Measurements from ENCODE around the gene IFNL3. TPM values are rescaled to one million over a fixed set of nuclear protein-coding genes. Genes with fewer than 3 reads are reported as not detected.
A peak's percentile ranks its signal among the peaks of the same experiment; 100 is the strongest.
"Not testable (repeated sequence)": the region's sequence is repeated elsewhere in the genome, so short reads cannot be mapped to it uniquely, and the experiment has no call there.

Gene IFNL3
- polyA plus RNA-seq, 1 donor, result not detected

DNA sequence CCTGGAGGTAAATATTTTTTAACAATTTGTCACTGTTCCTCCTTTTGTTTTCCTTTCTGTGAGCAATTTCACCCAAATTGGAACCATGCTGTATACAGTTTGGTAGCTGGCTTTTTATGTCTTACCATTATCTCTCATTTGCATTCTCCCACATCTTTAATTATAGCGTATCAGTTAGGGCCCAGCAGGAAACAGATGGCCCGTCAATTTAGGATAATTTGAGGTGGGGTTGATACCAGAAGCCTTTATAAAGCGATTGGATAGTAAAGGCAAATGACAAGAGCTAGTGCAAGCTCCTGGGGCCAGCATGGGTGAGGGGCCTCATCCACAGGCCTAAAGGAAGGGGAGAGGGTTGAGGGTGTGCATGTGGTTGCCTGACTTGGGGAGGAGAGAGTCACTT, 7.7 kb upstream of the IFNL3 start:
- no peak for DNase-seq

DNA sequence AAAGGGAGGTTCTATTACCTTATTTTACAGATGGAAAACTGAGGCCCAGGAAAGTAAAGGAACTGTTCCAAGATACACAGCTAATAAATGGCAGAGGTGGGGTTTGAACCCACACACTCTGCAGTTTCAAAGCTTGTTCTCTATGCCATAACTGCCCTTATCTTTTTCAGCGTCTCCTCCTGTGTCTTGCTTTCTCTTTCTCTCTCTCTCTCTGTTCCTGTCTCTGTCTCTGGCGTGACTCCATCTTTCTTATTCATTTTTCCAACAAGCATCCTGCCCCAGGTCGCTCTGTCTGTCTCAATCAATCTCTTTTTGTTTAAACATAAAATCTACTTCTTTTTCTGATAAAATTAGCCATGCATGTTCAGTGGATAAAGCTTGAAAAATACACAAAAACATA, 7.0 kb upstream of the IFNL3 start:
- DNase-seq, result no peak

DNA sequence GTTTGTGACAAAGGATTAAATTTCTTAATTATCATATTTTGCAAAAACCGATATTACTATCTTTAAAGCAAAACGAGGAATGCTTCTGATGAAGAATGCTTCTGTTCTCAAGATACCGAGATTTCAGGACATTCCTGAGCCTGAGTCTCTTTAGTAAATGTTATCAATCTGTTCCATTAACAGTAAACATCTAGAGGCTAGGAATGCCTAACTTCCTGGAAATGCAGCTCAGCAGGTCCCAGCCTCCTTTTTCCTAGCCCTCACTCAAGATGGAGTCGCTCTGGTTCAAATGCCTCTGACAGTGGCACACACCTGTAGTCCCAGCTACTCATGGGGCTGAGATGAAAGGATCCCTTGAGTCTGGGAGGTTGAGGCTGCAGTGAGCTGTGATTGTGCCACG, 6.3 kb upstream of the IFNL3 start:
- no peak for DNase-seq

DNA sequence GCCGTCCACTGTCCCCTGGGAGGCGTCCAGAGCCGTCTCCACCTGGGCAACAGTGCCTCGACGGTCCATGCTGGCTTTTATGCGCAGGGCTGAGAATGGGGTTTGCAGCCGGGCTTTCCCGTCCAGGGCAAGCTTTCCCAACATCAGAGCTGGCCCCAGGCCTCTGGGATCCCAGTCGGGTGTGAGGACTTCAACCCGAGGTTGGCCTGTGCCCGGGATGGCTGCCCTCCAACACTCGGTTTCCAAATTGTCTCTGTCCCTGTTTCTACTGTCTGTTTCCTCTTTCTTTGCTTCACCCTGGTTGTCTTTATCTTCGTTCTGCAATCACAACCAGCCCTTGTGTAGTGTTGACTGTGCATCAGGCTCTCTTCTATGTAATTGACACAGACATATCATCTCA, 4.0 kb upstream of the IFNL3 start, which contains the start of gene IFNL4:
Gene IFNL4 (minus strand): TSS at position 51 of the 400 bp plus-strand sequence.
- DNase-seq, result no peak

DNA sequence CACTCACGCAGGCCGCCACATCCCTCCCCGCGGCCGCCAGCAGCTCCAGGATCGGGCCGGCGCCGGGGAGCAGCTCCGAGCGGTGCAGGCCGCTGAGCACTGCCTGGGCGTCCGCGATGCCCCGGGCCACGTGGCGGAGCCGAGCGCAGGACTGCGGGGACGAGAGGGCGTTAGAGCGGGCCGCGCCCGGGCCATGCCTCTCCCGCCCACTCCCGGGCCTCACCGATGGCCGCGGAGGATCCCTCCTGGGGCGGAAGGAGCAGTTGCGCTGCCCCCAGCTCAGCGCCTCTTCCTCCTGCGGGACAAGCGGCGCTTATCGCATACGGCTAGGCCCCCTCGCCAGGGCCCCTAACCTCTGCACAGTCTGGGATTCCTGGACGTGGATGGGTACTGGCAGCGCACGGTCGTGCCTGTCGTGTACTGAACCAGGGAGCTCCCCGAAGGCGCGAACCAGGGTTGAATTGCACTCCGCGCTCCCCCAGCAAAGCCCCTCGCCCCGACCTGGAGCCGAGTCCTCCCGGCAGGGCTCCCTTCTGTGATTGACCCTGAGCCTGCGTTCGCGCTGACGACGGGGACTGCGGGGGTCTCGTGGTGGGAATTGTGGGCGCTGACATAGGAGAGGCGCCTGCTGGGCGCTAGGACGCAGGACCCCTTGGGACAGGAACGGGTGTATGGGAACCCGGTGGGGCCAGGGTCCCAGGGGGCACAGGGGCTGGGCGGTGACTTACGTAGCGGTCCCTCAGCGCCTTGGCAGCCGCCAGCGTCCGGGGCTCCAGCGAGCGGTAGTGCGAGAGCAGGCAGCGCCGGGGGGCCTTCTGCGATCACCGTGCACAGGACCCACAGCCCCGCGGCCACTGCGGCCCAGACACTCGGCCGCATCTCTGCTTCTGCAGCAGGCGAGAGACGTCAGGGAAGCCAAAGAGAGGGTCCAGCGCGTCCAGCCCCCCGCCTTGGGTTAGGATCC, 3.2 kb upstream of the IFNL3 start:
- DNase-seq, result no peak

DNA sequence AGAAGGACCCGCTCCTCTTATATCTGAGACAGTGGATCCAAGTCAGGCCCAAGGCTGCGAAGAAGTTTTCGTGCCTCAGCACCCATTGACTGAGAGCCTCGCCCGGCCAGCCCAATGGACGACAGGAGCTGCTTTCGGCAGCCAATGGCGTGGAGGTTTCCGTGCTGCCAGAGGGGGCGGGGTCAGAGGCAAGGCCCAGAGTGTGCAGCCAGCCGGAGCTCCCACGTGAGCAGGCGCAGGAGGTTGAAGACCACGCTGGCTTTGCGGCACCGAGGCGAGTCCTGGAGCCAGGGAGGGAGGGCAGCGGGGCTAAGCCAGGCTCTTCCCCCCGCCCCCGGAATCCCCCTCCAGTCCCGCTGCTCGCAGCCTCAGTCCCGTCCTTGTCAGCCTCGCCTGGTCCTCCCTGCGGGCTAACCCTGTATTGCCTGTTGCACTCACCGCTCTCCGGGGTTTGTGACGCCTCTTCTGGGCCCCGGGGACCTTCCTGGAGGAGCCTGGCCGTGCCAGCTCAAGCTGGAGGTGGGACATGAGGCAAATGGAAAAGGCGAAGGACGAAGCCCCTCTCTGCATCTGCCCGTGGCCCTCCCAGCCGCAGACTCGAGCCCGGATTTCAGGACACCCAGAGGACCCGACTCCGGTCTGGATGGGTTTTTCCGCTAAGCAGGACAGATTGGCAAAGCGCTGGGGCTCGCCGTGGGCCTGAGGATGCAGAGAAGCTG, 2.3 kb upstream of the IFNL3 start:
- no peak for DNase-seq

DNA sequence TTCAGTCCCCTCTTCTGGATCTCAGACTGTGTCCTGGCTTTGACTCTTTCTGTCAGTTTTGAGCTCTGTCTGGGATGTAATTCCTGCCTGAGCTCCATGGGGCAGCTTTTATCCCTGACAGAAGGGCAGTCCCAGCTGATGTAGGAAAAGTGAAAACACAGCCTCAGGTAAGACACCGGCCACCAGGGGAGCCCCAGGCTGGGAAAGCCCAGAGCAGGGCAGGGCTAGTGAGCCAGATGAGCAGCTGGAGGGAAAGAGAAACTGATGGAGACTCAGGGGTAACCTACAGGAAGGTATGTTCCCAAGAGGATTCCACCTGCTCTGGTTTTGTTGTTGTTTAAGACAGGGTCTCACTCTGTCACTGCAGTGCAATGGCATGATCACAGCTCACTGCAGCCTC, 360 bp upstream of the IFNL3 start:
- DNase-seq, result not testable (repeated sequence)

DNA sequence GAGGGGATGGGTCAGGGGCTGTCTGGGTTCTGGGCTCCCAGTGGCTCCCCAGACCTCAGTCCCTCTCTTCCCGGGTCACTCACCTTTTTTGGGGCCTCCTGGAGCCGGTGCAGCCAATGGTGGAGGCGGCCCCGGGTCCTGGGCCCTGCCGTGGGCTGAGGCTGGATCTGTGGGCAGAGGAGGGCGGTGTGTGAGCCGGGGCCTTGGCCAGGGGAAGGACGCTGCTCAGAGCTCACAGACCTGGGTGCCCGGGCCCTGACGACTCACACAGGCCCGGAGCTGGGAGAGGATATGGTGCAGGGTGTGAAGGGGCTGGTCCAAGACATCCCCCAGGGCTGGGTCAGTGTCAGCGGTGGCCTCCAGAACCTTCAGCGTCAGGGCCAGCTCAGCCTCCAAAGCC, 1.1 kb downstream of the IFNL3 start:
- not testable (repeated sequence) for DNase-seq

DNA sequence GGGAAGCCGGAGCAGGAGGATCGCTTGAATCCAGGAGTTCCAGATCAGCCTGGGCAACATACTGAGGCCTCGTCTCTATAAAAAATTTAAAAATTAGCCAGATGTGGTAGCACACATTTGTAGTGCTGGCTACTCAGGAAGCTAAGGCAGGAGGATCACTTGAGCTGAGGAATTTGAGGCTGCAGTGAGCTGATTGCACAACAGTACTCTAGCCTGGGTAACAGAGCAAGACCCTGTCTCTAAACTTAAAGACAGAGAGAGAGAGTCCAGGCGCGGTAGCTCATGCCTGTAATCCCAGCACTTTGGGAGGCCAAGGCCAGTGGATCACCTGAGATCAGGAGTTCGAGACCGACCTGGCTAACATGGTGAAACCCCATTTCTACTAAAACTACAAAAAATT, 4.4 kb downstream of the IFNL3 start:
- DNase-seq, result no peak

DNA sequence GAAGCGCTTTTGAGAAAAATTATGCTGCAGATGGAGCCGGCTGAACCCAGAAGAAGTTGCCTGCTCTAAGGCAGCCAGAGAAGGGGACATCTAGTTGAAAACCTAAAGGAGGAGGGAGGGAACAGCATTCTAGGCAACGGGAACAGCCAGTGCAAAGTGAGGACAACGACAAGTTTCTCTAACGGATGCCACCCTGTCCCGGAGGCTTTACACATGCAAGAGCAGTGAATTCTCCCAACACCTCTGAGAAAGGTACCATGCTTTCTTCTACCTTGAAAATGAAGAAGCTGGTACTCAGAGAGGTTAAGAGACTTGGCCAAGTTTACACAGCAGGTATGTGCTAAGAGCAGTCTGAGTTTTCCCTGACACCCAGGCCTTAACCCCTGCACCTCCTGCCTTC, 5.9 kb downstream of the IFNL3 start:
- DNase-seq, result no peak

DNA sequence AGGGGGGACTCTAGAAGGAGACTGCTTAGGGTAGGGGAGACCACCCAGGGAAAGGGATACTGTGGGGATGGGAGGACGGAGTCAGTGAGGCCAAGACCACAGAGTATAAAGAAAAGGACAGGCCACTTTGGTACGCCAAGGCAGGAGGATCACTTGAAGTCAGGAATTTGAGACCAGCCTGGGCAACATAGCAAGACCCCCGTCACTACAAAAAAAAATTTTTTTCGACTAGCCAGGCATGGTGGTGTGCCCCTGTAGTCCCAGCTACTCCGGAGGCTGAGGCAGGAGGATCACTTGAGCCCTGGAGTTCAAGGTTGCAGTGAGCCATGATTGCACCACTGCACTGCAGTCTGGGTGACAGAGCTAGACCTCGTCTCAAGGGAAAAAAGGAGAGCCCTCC, 6.6 kb downstream of the IFNL3 start:
- DNase-seq, result no peak

DNA sequence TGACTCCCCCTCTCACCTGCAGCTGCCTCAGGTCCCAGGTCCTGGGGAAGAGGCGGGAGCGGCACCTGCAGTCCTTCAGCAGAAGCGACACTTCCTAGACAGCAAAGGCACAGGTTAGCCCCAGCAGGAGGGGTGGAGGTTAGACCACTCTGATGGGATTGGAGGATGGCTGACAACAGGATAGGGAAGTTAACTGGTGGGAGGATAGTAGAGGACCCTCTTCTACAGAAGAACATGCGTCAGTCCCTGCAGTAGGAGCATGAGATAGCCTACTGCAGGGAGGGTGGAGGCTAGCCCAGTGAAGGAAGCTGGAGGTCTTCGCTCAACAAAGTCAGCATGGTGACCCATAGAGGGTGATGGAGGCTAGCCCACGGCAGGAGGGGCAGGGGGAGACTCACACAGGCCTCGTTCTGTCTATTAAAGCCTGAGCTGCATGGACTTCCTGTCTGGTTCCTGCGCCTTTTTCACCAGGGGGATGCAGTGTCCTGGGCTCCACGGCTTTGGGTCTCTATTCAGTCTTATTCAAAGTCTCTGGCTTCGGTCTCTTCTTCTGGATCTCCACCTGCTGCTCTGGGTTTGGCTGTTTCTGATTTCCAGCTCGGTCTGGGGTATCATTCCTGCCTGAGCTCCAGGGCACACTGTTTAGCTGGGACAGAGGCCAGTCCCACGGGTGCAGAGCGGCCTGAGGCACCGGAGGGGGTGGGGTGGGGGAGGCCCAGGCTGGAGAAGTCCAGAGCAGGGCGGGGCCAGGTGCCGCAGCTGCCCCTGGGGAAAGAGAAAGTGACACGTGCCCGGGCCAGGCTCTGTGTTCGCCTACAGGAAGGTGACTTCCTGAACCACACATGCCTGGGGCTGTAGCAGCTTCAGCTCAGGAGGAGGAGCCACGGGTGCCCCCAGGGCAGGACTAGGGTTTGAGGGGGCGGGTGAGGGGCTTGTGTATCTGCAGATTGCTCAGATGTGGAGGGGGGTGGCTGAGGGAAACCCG, 7.3 kb downstream of the IFNL3 start:
- no peak for DNase-seq

DNA sequence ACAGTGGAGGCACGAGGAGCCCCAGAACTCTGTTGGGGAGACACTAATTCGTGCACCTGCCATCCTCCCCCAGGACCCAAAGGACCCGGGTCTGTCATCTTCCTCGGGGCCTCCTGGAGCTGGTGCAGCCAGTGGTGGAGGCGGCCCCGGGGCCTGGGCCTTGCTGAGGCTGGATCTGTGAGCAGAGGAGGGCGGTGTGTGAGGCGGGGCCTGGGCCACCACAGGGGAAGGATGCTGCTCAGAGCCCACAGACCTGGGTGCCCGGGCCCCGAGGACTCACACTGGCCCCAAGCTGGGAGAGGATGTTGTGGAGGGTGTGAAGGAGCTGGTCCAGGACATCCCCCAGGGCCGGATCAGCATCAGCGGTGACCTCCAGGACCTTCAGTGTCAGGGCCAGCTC, 8.3 kb downstream of the IFNL3 start:
- DNase-seq, result no peak

DNA sequence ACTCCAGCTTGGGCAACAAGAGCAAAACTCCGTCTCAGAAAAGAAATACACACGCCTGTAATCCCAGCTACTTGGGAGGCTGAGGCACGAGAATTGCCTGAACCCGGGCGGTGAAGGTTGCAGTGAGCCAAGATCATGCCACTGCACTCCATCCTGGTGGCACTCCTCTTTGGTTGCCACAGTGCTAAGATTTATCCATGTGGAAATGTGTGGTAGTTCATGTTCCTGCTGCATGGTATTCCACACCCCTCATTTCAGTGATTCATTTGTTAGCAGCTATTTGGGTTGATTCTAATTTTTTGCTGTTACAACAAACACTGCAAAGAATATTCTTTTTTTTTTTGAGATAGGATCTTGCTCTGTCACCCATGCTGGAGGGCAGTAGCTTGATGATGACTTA, 12.1 kb downstream of the IFNL3 start:
- no peak for DNase-seq

DNA sequence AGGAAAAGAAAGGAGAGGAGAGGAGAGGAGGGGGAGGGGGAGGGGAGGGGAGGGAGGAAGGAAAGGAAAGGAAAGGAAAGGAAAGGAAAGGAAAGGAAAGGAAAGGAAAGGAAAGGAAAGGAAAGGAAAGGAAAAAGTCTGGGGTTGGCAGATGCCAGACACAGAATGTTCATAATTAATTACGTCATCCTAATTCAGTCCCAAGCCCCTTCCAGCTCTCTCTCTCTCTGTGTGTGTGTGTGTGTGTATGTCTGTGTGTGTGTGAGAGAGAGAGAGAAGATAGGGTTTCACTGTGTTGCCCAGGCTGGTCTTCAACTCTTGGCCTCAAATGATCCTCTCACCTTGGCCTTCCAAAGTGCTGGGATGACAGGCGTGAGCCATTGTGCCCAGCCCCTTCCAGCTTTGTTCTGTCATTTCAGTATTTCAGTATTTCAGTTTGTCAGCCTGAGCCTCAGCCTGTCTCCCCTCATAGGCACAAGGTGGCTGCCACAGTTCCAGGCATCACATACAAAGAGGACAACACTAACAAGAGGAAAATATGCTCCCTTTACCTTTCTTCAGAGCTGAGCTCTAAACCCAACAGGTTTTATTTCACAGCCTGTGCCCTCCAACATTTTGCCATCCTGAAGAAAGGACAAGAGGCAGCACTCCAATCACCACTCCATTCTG, 14.6 kb downstream of the IFNL3 start:
- no peak for DNase-seq

DNA sequence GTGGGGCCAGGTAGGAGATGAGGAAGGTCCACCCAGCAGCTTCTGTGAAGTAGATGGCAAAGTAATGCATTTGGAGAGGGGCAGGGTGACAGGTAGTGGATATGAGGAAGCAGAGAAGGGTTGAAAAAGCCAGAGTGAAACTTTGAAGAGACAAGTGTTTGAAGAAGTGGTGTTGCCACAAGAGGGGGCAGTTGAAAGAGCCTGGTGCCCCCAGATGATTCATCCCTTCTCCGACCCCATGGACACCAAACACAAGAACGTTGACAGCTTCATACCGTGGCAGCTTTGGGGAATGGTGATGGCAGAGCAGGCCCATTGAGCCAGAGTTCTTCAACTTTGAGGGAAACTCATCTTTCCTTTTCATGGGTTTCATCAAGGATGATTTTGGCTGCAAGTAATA, 19.9 kb downstream of the IFNL3 start:
- DNase-seq, result no peak

DNA sequence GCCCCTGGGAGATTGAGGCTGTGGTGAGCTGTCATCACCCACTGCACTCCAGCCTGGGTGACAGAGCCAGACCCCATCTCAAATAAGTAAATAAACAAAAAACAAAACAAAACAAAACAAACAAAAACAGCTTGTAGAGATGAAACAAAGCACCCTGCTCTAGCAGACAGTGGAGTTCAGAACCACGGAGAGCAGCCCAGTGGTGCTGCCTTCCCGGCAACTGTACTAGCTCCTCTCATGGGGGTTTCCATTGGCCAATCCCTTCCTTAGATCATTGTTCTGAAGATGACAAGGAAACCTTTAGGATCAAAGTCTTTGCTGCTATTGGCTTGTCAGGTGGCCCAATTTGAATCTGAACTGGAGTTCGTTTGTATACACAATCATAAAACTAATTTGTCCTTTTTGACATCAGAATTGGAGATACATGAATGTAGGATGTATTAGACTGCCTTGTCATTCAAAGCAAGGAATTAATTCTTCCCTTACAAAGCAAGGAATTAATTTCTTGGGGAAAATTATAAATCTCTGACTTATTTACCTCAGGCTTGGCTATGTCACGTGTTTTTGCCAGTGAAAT, 21.0 kb downstream of the IFNL3 start:
- peak; percentile 15 for DNase-seq

DNA sequence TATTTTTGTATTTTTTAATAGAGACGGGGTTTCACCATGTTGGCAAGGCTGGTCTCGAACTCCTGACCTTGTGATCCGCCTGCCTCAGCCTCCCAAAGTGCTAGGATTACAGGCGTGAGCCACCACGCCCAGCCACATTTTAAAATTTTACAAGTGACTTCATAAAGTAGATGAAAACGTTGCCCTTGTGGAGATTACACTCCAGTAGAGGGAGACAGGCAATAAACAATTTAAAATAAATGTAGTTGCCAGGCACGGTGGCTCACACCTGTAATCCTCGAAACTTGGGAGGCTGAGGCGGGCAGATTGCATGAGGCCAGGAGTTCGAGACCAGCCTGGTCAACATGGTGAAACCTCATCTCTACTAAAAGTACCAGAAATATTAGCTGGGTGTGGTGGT, 25.7 kb downstream of the IFNL3 start:
- DNase-seq, result not testable (repeated sequence)

DNA sequence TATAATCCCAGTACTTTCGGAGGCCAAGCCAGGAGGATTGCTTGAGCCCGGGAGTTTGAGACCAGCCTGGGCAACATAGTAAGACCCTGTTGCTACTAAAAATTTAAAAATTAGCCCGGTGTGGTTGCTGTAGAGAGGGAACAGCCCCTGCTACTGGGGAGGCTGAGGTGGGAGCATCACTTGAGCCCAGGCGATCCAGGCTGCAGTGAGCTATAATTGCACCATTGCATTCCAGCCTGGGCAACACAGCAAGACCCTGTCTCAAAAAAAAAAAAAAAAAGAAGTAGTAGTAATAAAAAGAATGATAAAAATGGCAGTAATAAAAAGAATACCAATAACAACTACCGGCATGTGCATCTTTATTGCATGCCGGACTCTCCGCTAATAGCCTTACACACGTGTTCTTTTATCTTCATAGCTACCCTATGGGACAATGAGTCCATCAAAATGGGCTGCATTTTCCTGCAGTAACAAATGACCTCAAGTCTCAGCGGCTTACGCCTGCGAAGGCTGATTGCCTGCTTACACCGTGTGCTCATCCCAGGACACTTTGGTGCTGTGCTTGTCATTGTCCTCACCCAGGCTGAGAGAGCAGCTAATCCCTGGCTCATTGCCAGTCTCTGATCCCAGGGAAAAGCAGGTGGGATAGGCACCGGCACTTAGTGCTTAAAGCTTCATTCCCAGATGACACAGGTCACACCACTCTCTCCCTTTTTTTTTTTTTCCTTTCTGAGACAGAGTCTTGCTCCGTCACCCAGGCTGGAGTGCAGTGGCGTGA, 26.4 kb downstream of the IFNL3 start:
- no peak for DNase-seq

DNA sequence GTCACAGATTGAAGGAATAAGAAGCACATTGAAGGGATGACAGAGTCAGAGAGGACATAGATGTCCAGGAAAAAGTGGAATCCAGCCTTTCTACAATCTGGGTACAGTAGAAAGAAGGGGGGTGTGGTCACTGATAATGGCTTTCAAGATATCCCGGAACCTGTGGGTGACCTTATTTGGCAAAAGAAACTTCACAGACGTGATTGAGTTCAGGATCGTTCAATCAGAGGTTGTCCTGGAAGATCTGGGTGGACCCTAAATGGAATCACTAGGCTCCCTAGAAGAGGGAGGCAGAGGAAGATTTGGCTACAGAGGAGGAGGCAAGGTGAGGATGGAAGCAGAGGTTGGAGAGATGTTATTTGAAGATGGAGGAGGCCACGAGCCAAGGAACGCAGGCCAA, 27.7 kb downstream of the IFNL3 start:
- DNase-seq, result no peak

DNA sequence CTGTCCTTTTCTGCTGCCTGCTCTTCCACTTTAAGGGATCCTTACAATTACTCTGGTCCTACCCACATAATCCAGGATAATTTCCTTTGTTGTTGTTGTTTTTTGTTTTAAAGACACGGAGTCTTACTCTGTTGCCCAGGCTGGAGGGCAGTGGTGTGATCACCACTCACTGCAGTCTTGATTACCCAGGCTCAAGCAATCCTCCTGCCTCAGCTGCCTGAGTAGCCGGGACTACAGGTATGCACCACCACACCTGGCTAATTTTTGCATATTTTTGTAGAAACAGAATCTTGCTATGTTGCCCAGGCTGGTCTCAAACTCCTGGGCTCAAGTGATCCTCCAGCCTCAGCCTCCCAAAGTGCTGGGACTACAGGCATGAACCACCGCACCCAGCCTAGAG, 29.5 kb downstream of the IFNL3 start:
- not testable (repeated sequence) for DNase-seq

Measured in hindlimb muscle (tissue), 1 donor.